GM19193 (cell line): ENCODE data around the gene HCN1.

ENCODE experiments used
- POLR2A ChIP-seq: IDR thresholded peaks from 4 replicates; pipeline ENCODE4 v1.6.1; 2011; ENCODE audit not compliant: insufficient read depth, insufficient read length; ENCODE audit errors: extremely low read depth

The HCN1 gene

DNA sequence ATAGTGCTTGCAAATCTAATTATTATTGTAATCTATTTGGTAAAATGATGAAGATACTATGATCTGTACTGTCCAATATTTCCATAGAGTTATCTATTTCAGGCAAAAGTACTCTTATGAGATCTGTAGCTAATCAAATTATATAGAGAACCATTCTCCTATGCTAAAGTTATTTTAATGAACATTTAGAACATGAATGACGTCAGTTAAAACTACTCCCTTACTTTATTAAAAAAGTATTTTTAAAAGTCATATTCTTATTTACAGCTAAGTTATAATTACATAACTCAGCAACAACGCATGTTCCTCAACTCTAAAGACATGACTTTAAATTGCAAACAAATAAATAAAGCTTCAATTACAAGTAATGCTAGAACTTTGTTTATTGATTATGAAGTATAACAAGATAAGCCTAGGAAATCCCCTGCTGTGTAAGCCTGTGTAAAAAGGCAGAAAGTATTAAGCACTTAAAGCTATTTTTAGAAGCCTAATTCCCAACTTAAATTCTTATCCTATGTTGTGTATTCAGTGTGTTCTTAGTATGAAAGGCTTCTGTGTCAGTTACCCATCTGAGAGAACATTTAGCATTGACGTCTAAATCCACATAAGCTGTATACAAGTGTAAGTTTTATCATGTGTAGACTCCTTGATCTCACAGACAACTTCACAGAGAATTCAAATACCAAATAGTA lies 285.7 kb downstream of the HCN1 start:
- TF ChIP-seq POLR2A, result no peak

DNA sequence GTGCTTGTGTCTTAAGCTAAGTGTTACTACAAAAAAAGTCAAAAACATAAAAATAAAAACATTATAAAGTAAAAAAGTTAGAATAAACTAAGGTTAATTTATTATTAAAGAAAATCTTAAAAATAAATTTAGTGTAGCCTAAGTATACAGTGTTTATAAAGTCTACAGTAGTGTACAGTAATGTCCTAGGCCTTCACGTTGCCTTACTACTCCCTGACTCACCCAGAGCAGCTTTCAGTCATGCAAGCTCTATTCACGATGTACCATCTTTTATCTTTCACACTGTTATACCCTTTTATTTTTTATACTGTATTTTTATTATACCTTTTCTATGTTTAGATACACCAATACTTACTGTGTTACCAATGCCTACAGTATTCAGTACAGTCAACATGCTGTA lies 288.1 kb downstream of the HCN1 start:
- no peak for TF ChIP-seq POLR2A

DNA sequence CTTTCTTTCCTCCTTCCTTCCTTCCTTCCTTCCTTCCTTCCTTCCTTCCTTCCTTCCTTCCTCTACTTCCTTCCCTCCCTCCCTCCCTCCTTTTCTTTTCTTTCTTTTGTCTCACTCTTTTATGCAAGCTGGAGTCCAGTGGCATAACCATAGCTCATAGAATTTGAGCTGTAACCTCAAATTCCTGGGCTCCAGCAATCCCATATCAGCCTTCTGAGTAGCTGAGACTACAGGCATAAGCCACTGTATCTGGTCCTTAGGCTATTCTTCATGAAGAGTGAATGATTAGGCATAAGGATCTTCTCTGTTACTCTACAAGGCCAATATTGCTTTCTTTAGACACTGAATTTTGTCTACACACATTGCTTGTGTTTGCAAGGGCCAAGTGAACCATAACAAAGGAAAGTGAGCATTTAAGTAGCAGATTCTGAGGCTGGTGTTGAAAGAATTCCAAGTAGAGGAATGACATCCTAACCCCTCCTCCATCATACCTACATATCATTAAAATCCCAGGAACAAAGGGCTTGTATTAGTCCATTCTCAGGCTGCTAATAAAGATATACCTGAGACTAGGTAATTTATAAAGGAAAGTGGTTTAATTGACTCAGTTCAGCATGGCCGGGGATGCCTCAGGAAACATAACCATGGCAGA lies 293.2 kb downstream of the HCN1 start:
- no peak for TF ChIP-seq POLR2A

GRCh38 chr5:45399041-45399440 lies 297.1 kb downstream of the HCN1 start:
- TF ChIP-seq POLR2A, result no peak

- TF ChIP-seq POLR2A, result no peak
Observed at GRCh38 chr5:45385321-45386058, 310.7 kb downstream of the HCN1 start.

- no peak for TF ChIP-seq POLR2A
Observed at GRCh38 chr5:45383985-45384384, 312.2 kb downstream of the HCN1 start.

DNA sequence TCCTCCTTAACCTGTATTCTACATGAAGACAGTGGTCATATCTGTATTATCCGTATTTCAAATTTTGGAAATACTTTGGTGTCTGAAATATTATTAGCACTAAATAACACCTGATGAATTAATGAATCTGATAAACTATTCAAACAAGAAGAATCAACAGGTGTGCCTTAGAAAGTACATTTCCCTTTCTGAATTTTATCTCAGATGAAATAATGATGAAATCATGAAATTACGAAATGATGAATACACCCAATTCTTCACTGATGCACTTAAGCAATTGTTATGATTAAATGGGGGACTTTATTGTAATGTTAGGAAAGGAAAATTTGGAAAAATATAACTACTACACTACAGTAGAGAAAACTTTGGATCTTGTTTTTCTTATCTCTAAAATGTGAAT lies 313.6 kb downstream of the HCN1 start:
- TF ChIP-seq POLR2A, result no peak

- TF ChIP-seq POLR2A, result no peak
Observed at GRCh38 chr5:45376417-45376816, 319.8 kb downstream of the HCN1 start.

DNA sequence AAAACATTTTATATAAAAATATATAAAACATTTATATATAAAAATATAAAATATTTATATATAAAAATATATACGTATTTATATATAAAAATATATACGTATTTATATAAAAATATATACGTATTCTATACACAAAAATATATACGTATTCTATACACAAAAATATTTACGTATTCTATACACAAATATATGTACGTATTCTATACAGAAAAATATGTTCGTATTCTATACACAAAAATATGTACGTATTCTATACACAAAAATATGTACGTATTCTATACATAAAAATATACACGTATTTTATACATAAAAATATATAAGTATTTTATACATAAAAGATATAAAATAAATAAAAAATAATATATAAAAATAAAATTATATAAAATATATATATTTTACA lies 323.6 kb downstream of the HCN1 start:
- TF ChIP-seq POLR2A, result no peak

- no peak for TF ChIP-seq POLR2A
Observed at GRCh38 chr5:45355189-45355992, 340.8 kb downstream of the HCN1 start.

DNA sequence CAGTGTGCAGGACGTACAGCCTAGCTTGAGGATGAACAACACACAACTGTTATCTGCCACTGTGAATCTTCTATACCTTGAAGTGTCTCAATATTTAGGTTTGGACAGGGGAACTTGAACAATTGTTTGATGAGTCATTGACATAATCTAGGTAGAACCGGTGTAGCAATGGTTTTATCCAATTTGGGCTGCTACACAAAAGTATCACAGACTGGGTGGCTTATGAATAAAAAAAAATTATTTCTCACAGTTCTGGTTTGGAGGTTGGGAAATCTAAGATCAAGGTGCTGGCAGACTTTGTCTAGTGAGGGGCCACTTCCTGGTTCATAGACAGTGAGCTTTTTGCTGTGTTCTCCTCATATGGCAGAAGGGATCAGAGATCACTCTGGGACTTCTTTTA lies 359.7 kb downstream of the HCN1 start:
- no peak for TF ChIP-seq POLR2A

GRCh38 chr5:45335978-45336377 lies 360.2 kb downstream of the HCN1 start:
- no peak for TF ChIP-seq POLR2A

- no peak for TF ChIP-seq POLR2A
Observed at GRCh38 chr5:45335346-45335745, 360.8 kb downstream of the HCN1 start.

DNA sequence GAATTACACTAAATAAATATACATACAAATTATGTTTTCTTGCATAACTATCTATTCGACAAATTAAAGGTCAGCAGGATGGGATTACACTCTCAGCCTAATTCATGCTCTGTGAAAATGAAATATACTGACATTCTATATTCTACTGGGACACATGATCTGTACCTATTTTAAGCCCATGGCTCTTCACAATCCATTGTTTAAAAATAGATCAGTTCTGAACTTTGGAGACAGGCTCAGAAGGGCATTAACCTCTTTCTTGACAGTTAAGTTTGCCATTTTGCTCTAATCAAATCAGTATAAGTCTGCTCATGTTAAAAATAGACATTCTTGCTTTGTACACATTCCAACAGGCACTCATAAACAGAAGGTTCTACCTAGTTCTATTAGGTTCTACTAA lies 361.2 kb downstream of the HCN1 start:
- TF ChIP-seq POLR2A, result no peak

DNA sequence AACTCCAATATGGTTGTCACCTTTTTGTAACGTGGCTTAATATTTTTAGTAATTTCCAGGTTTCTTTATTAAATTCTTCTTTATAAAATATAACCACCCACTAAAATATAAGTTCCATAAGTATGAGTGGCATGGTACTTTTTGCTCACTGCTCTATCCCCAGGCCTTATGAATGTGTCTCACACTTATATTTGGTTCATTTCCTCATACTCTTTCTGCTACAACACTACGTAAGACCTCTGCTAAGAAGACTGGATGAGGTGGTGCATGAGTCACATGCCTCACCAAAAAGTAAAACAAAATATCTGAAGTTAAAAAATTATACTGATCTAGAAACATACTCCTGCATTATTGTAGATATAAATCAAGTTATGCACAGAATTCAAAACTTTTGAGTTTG lies 400.9 kb downstream of the HCN1 start:
- no peak for TF ChIP-seq POLR2A
